ENCODE results near the gene RPUSD2.
"Not testable (repeated sequence)": the region's sequence is repeated elsewhere in the genome, so short reads cannot be mapped to it uniquely, and the experiment has no call there.

RPUSD2 gene

GRCh38 chr15:40565333-40566238 lies 3.5 kb upstream of the RPUSD2 start:
- DNase-seq (ENCODE audit: low read depth in 1 of 2, low spot score in 1 of 2) = no peak
- Histone ChIP-seq H3K27ac (replicated peaks) (peak overlapping the region; percentile 75), H3K27me3 (ENCODE audit: insufficient read depth, poor library complexity, severe bottlenecking) (no peaks in the 10 kb centered on the region), H3K4me3 (replicated peaks; ENCODE audit: insufficient read depth, low read length) (peak overlapping the region; percentile 65)
- TF ChIP-seq SPI1 (IDR thresholded peaks at IDR 0.05; ENCODE audit: borderline replicate concordance, low read depth) (no peak; the same call in 1 of the 2 replicates), CTCF (IDR thresholded peaks at IDR 0.05; ENCODE audit: insufficient read depth, low read length) (no peak), POLR2AphosphoS5 (IDR thresholded peaks at IDR 0.05; ENCODE audit: low read depth) (no peak), REST (IDR thresholded peaks at IDR 0.05; ENCODE audit: insufficient replicate concordance, low read depth) (no peak), GABPA (IDR thresholded peaks at IDR 0.05; ENCODE audit: low read depth) (no peak)

- Histone ChIP-seq H3K27me3 (ENCODE audit: insufficient read depth, poor library complexity, severe bottlenecking) (no peaks in the 10 kb centered on the region), H3K4me3 (replicated peaks; ENCODE audit: insufficient read depth, low read length) (no peak overlapping the region), H3K27ac (replicated peaks) (no peak overlapping the region)
- no peak for TF ChIP-seq REST (IDR thresholded peaks at IDR 0.05; ENCODE audit: insufficient replicate concordance, low read depth)
- TF ChIP-seq CTCF (IDR thresholded peaks at IDR 0.05; ENCODE audit: insufficient read depth, low read length) = peak; percentile 63
- peak in 1 of 2 experiments; percentile 60 for DNase-seq (ENCODE audit: low read depth in 1 of 2, low spot score in 1 of 2)
These were observed 2.0 kb upstream of the RPUSD2 start for GRCh38 chr15:40567111-40567510.

GRCh38 chr15:40575113-40575512 lies 6.0 kb downstream of the RPUSD2 start:
- Histone ChIP-seq H3K4me3 (replicated peaks; ENCODE audit: insufficient read depth, low read length) (no peak overlapping the region), H3K27me3 (ENCODE audit: insufficient read depth, poor library complexity, severe bottlenecking) (no peaks in the 10 kb centered on the region), H3K27ac (replicated peaks) (no peak overlapping the region)
- TF ChIP-seq CTCF (IDR thresholded peaks at IDR 0.05; ENCODE audit: insufficient read depth, low read length) = no peak
- TF ChIP-seq REST (IDR thresholded peaks at IDR 0.05; ENCODE audit: insufficient replicate concordance, low read depth) = no peak
- no peak for TF ChIP-seq GABPA (IDR thresholded peaks at IDR 0.05; ENCODE audit: low read depth)
- TF ChIP-seq SPI1 (IDR thresholded peaks at IDR 0.05; ENCODE audit: borderline replicate concordance, low read depth) = no peak
- TF ChIP-seq POLR2AphosphoS5 (IDR thresholded peaks at IDR 0.05; ENCODE audit: low read depth) = no peak
- DNase-seq (ENCODE audit: low read depth in 1 of 2, low spot score in 1 of 2) = no peak

- H3K4me3 ChIP-seq (replicated peaks; ENCODE audit: insufficient read depth, low read length); H3K27me3 ChIP-seq (ENCODE audit: insufficient read depth, poor library complexity, severe bottlenecking); H3K27ac ChIP-seq (replicated peaks); DNase-seq (ENCODE audit: low read depth in 1 of 2, low spot score in 1 of 2): not testable (repeated sequence)
These were observed 7.8 kb downstream of the RPUSD2 start for GRCh38 chr15:40576914-40577313.
